Mammary epithelial cell (primary cell): Measurements from ENCODE around the gene ADGB.

ENCODE experiments used
- EZH2 ChIP-seq: IDR thresholded peaks from 2 replicates; pipeline ENCODE4 v1.6.1; 2012; ENCODE audit warnings: low read length, inconsistent platforms, borderline replicate concordance
- TF ChIP-seq, protein P1 (sequence below), 2 donors: IDR thresholded peaks in 1 of 2; conservative IDR thresholded peaks in 1 of 2; 2 replicates each; pipeline ENCODE4 v1.5.1; 2011 to 2012; ENCODE audit warnings: inconsistent platforms in 2 of 2, low read length in 2 of 2, mild to moderate bottlenecking in 2 of 2, control low read depth in 1 of 2, low read depth in 1 of 2; ENCODE audit not compliant: insufficient read depth in 1 of 2; ENCODE audit errors: extremely low read depth in 1 of 2

DNA sequence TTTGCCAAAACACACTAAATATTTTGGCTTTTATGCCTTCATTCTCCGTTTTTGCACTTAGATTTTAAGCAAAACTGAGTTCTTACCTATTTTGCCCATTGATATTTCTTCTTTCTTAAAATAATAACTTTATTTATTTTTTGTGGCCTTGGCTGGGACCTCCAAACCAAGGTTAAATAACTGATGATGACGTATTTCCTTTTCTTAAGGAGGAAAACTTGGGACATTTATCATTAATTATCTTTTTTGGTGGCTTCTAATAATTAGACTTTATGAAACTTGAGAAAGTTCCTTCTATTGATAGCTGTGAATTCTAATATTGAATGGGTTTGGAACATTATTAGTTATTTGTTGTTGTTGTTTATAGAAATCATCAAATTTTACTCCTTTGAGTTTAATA, 154.5 kb downstream of the ADGB start:
- TF ChIP-seq, protein P1, sequence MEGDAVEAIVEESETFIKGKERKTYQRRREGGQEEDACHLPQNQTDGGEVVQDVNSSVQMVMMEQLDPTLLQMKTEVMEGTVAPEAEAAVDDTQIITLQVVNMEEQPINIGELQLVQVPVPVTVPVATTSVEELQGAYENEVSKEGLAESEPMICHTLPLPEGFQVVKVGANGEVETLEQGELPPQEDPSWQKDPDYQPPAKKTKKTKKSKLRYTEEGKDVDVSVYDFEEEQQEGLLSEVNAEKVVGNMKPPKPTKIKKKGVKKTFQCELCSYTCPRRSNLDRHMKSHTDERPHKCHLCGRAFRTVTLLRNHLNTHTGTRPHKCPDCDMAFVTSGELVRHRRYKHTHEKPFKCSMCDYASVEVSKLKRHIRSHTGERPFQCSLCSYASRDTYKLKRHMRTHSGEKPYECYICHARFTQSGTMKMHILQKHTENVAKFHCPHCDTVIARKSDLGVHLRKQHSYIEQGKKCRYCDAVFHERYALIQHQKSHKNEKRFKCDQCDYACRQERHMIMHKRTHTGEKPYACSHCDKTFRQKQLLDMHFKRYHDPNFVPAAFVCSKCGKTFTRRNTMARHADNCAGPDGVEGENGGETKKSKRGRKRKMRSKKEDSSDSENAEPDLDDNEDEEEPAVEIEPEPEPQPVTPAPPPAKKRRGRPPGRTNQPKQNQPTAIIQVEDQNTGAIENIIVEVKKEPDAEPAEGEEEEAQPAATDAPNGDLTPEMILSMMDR (conservative IDR thresholded peaks at IDR 0.05 in 1 of 2, IDR thresholded peaks at IDR 0.05 in 1 of 2; ENCODE audit: extremely low read depth in 1 of 2, insufficient read depth in 1 of 2, low read depth in 1 of 2, low read length in 2 of 2): no peak
- TF ChIP-seq EZH2: no peak
